ENCODE data around the gene EEPD1. TPM values are rescaled to one million over a fixed set of nuclear protein-coding genes. Genes with fewer than 3 reads are reported as not detected.

EEPD1 gene
- total RNA-seq, 4 donors from 2014 or later = 12.4 to 36.2 (median 20.4) TPM

- H3K4me1 ChIP-seq = peaks cover 0 to 23% (median 11%) of the 10 kb centered on the region in 3 donors
- TF ChIP-seq POLR2AphosphoS5 (IDR thresholded peaks at IDR 0.05) = no peak
- no peak for TF ChIP-seq EP300 (IDR thresholded peaks at IDR 0.05)
- TF ChIP-seq CTCF (IDR thresholded peaks at IDR 0.05) = no peak
- no peak for TF ChIP-seq POLR2A (IDR thresholded peaks at IDR 0.05)
- no peak for ATAC-seq
- H3K27me3 ChIP-seq = no peaks in the 10 kb centered on the region
- 79 to 86% methylated on average over 6 to 7 of the region's 8 CpGs for WGBS, 2 donors (ENCODE audit: low coverage in 1 of 2)
- peaks cover 0 to 9% (median 0%) of the 10 kb centered on the region in 3 donors for H3K9me3 ChIP-seq
- no peak overlapping the region for H3K4me3 ChIP-seq
- no peaks in the 10 kb centered on the region for H3K36me3 ChIP-seq
- H3K27ac ChIP-seq = no peak overlapping the region
Measured at GRCh38 chr7:36149694-36150452, 3.2 kb upstream of the EEPD1 start.

- WGBS, 2 donors (ENCODE audit: low coverage in 1 of 2) = 30 to 70% methylated on average over 16 to 25 of the region's 30 CpGs
- no peaks in the 10 kb centered on the region for H3K36me3 ChIP-seq
- H3K27ac ChIP-seq = peak overlapping the region; percentile 10 to 96 (median 89)
- peaks cover 0 to 46% (median 25%) of the 10 kb centered on the region in 3 donors for H3K4me1 ChIP-seq
- no peak for TF ChIP-seq CTCF (IDR thresholded peaks at IDR 0.05)
- TF ChIP-seq EP300 (IDR thresholded peaks at IDR 0.05) = no peak
- TF ChIP-seq POLR2A (IDR thresholded peaks at IDR 0.05) = peak in 1 of 2 donors; percentile 21
- peak overlapping the region; percentile 18 to 89 for H3K4me3 ChIP-seq
- peaks cover 0 to 9% (median 0%) of the 10 kb centered on the region in 3 donors for H3K9me3 ChIP-seq
- H3K27me3 ChIP-seq = no peaks in the 10 kb centered on the region
- ATAC-seq = no peak
Measured at GRCh38 chr7:36151921-36152755, 916 bp upstream of the EEPD1 start.

- Histone ChIP-seq H3K4me1 (peaks cover 0 to 61% (median 35%) of the 10 kb centered on the region in 3 donors), H3K9me3 (peaks cover 0 to 4% (median 0%) of the 10 kb centered on the region in 3 donors), H3K4me3 (peak overlapping the region; percentile 69 to 89), H3K27me3 (no peaks in the 10 kb centered on the region), H3K36me3 (no peaks in the 10 kb centered on the region), H3K27ac (peak overlapping the region; percentile 79 to 96 (median 95))
- TF ChIP-seq POLR2A (IDR thresholded peaks at IDR 0.05) (no peak), POLR2AphosphoS5 (IDR thresholded peaks at IDR 0.05) (no peak), EP300 (IDR thresholded peaks at IDR 0.05) (no peak), CTCF (IDR thresholded peaks at IDR 0.05) (peak in 1 of 4 experiments; percentile 15)
- ATAC-seq = no peak
- 4 to 10% methylated on average over 7 to 10 of the region's 32 CpGs for WGBS, 2 donors (ENCODE audit: low coverage in 1 of 2)
Measured at GRCh38 chr7:36153571-36154097, 580 bp downstream of the EEPD1 start.

GRCh38 chr7:36154255-36155212 is 1.5 kb downstream of the EEPD1 start:
- no peak for ATAC-seq
- Histone ChIP-seq H3K4me3 (peak overlapping the region; percentile 69 to 89), H3K27me3 (no peaks in the 10 kb centered on the region), H3K9me3 (no peaks in the 10 kb centered on the region), H3K27ac (peak overlapping the region; percentile 79 to 96 (median 95)), H3K36me3 (no peaks in the 10 kb centered on the region), H3K4me1 (peaks cover 0 to 70% (median 35%) of the 10 kb centered on the region in 3 donors)
- TF ChIP-seq POLR2AphosphoS5 (IDR thresholded peaks at IDR 0.05) = peak; percentile 33
- TF ChIP-seq CTCF (IDR thresholded peaks at IDR 0.05) = peak in 3 of 4 experiments; percentile 27 to 44 (median 41)
- no peak for TF ChIP-seq EP300 (IDR thresholded peaks at IDR 0.05)
- TF ChIP-seq POLR2A (IDR thresholded peaks at IDR 0.05) = no peak
- no CpG with 5 or more reads among the region's 44 CpGs for WGBS, 2 donors (ENCODE audit: low coverage in 1 of 2)
